ENCODE measurements around the gene PRSS12.

- no peak for TF ChIP-seq CTCF (conservative IDR thresholded peaks at IDR 0.05)
- TF ChIP-seq EZH2 (IDR thresholded peaks at IDR 0.05; ENCODE audit: low read depth): no peak
These were observed 664 bp downstream of the PRSS12 start for GRCh38 chr4:118351851-118352827.
